GM10248 (cell line): ENCODE results near the gene CRADD.
"Not testable (repeated sequence)": the region's sequence is repeated elsewhere in the genome, so short reads cannot be mapped to it uniquely, and the experiment has no call there.

Experiments used
- CTCF ChIA-PET: fragments of 300-600 bp; sonication (Branson Sonifier 250); formaldehyde crosslinking; extraction: SDS; loops from one replicate; lab custom pipeline; 2021; ENCODE audit warnings: antibody characterized with exemption; lab: Yijun Ruan, JAX
- POLR2A ChIA-PET: fragments of 350-650 bp; sonication (Branson Sonifier 250); formaldehyde crosslinking; extraction: SDS; loops from one replicate; lab custom pipeline; 2020; ENCODE audit warnings: antibody characterized with exemption; lab: Yijun Ruan, JAX
- DNase-seq: peaks from one replicate; pipeline ENCODE4 v3.0.0; 2012; ENCODE audit errors: extremely low spot score
- TF ChIP-seq, protein P1 (sequence below): IDR thresholded peaks from 2 replicates; pipeline ENCODE4 v1.5.1; 2012; ENCODE audit warnings: mild to moderate bottlenecking, low read depth; ENCODE audit errors: extremely low read depth, missing control alignments, control extremely low read depth

Gene CRADD

GRCh38 chr12:93706824-93707223 lies 29.6 kb downstream of the CRADD start:
- ChIA-PET POLR2A (no interaction called here), CTCF (no interaction called here)
- TF ChIP-seq, protein P1, sequence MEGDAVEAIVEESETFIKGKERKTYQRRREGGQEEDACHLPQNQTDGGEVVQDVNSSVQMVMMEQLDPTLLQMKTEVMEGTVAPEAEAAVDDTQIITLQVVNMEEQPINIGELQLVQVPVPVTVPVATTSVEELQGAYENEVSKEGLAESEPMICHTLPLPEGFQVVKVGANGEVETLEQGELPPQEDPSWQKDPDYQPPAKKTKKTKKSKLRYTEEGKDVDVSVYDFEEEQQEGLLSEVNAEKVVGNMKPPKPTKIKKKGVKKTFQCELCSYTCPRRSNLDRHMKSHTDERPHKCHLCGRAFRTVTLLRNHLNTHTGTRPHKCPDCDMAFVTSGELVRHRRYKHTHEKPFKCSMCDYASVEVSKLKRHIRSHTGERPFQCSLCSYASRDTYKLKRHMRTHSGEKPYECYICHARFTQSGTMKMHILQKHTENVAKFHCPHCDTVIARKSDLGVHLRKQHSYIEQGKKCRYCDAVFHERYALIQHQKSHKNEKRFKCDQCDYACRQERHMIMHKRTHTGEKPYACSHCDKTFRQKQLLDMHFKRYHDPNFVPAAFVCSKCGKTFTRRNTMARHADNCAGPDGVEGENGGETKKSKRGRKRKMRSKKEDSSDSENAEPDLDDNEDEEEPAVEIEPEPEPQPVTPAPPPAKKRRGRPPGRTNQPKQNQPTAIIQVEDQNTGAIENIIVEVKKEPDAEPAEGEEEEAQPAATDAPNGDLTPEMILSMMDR, result no peak
- DNase-seq, result no peak

DNA sequence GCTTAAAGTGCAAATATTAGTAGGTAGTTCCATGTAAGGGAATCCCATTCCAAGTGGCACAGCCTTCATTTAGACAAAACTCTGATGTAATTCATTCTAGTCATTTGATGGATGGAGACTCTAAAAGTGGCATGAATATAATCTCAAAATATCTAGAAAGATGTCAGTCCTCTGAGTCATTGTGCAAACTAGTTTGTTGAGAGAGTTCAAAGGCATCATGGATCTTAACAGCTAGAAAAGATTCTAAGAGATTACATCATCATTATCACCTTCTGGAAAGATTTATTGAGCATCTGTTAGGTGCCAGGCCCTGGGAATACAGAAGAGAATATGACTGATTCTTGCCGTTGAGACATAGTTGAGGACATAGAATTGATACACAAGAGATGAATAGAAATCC lies 30.7 kb downstream of the CRADD start:
- CTCF ChIA-PET, result no interaction called here
- DNase-seq, result no peak
- POLR2A ChIA-PET, result no interaction called here
- TF ChIP-seq, protein P1, result no peak

DNA sequence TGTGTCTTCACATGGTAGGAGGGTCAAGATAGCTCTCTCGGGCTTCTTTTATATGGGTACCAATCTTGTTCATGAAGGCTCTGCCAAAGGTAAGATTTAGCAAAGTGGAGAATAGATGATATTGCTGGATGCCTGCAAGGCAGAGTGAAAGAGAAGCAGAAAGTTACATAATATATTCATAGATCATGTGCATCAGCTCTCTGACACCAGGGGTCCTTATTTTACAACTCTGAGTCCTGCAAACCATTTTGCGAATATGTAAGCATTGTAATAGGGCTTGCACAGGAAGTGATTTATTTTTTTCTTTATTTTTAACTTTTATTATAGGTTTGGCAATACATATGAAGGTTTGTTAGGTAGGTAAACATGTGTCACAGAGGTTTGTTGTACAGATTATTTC lies 31.8 kb downstream of the CRADD start:
- CTCF ChIA-PET, result interaction anchor here (1.2 kb wide), 1 partner anchor 393 kb away, joined by 3 read pairs; no protein-coding TSS in a partner anchor
- DNase-seq, result no peak
- TF ChIP-seq, protein P1, result no peak
- POLR2A ChIA-PET, result no interaction called here

GRCh38 chr12:93709386-93709785 lies 32.2 kb downstream of the CRADD start:
- DNase-seq, result no peak
- CTCF ChIA-PET, result interaction anchor here (1.2 kb wide), 1 partner anchor 392 kb away, joined by 3 read pairs; no protein-coding TSS in a partner anchor
- POLR2A ChIA-PET, result no interaction called here
- TF ChIP-seq, protein P1, result no peak

GRCh38 chr12:93710574-93710926 lies 33.4 kb downstream of the CRADD start:
- CTCF ChIA-PET, result interaction anchor here (1.1 to 1.2 kb wide), 2 partner anchors 13 to 32 kb away, joined by 3 read pairs; no protein-coding TSS in a partner anchor
- TF ChIP-seq, protein P1, result no peak
- POLR2A ChIA-PET, result no interaction called here
- no peak for DNase-seq

GRCh38 chr12:93711502-93711901 lies 34.3 kb downstream of the CRADD start:
- DNase-seq, POLR2A ChIA-PET: not testable (repeated sequence)
- CTCF ChIA-PET, result interaction anchor here (1.2 kb wide), 1 partner anchor 31 kb away, joined by 3 read pairs; no protein-coding TSS in a partner anchor

DNA sequence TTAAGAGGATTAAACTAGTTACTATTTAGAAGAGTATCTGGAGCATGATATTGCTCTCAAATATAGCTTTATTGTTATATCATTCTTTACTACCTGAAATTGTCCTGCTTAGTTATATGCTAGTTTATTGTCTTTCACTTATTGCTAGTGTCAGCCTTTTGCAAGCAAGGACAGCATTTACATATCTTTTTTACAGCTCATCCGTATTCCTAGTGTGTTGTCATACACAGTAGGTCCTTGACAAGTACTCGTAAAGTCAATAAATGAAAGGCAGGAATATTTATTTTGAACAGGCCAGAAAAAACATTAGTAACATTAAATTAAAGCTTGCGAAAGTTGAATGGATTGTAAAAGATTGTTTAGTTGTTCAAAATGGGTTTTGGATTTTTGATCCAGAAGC lies 35.0 kb downstream of the CRADD start:
- TF ChIP-seq, protein P1, result no peak
- ChIA-PET CTCF (no interaction called here), POLR2A (no interaction called here)
- no peak for DNase-seq
